Stimulated activated CD4-positive, alpha-beta T cell treated with anti-CD3 and anti-CD28 coated beads, Interleukin-12 subunit alpha, Interleukin-12 subunit beta, amount 100 ng/mL, for 48 hours (primary cell): Measurements from ENCODE around the gene BICD2.
A peak's percentile ranks its signal among the peaks of the same experiment; 100 is the strongest.

Experiments
- DNase-seq, 3 donors: peaks; one replicate each; pipeline ENCODE4 v3.0.0-alpha.2; 2020; ENCODE audit warnings: low read depth in 2 of 3, low spot score in 1 of 3

BICD2 gene

GRCh38 chr9:92716557-92716956, 48.1 kb downstream of the BICD2 start:
- DNase-seq = peak; percentile 63 to 85 (median 67)

GRCh38 chr9:92715488-92716231, 49.0 kb downstream of the BICD2 start:
- no peak for DNase-seq

GRCh38 chr9:92714787-92715487, 49.7 kb downstream of the BICD2 start:
- no peak for DNase-seq

GRCh38 chr9:92714016-92714415, 50.6 kb downstream of the BICD2 start:
- no peak for DNase-seq

- no peak for DNase-seq
Observed at GRCh38 chr9:92713528-92713927, 51.1 kb downstream of the BICD2 start.

GRCh38 chr9:92712767-92713166, 51.9 kb downstream of the BICD2 start:
- no peak for DNase-seq

GRCh38 chr9:92711844-92712243, 52.8 kb downstream of the BICD2 start:
- peak in 1 of 3 donors; percentile 10 for DNase-seq

- no peak for DNase-seq
Observed at GRCh38 chr9:92711146-92711545, 53.5 kb downstream of the BICD2 start.

- no peak for DNase-seq
Observed at GRCh38 chr9:92710368-92710767, 54.3 kb downstream of the BICD2 start.

- no peak for DNase-seq
Observed at GRCh38 chr9:92709954-92710353, 54.7 kb downstream of the BICD2 start.

GRCh38 chr9:92709240-92709639, 55.4 kb downstream of the BICD2 start:
- no peak for DNase-seq

GRCh38 chr9:92707530-92707929, 57.1 kb downstream of the BICD2 start:
- DNase-seq = no peak

- DNase-seq = peak; percentile 15 to 23 (median 18)
Observed at GRCh38 chr9:92706218-92706940, 58.3 kb downstream of the BICD2 start.

GRCh38 chr9:92704528-92704927, 60.1 kb downstream of the BICD2 start:
- no peak for DNase-seq

GRCh38 chr9:92696619-92697018, 68.0 kb downstream of the BICD2 start:
- no peak for DNase-seq

GRCh38 chr9:92686954-92687353, 77.7 kb downstream of the BICD2 start:
- no peak for DNase-seq

GRCh38 chr9:92685022-92685421, 79.6 kb downstream of the BICD2 start:
- no peak for DNase-seq

- no peak for DNase-seq
Observed at GRCh38 chr9:92682269-92682668, 82.4 kb downstream of the BICD2 start.

GRCh38 chr9:92680166-92681119, 84.2 kb downstream of the BICD2 start:
- DNase-seq = no peak

- no peak for DNase-seq
Observed at GRCh38 chr9:92679413-92680165, 85.0 kb downstream of the BICD2 start.
